ENCODE data around the gene POMZP3. TPM values are rescaled to one million over a fixed set of nuclear protein-coding genes. Genes with fewer than 3 reads are reported as not detected.

Gene POMZP3
- total RNA-seq, 4 donors from 2014 or later: 3.2 to 10.8 (median 6.5) TPM

Other genes with a start within 250 kb of the POMZP3 start
- gene SSC4D, start 217.6 kb downstream of the POMZP3 start, total RNA-seq: under 1 TPM in 2 of 4 donors, not detected in 2; 0.42 to 0.95 TPM
- gene ZP3, start 202.3 kb downstream of the POMZP3 start, total RNA-seq: 10 to 100 TPM in 1 of 4 donors, 1 to 10 TPM in 3; 3.8 to 30.4 (median 8.6) TPM
- 100 to 1,000 TPM in 1 of 4 donors, 10 to 100 TPM in 3; 50.4 to 121 (median 74.2) TPM for gene DTX2, start 165.6 kb downstream of the POMZP3 start, total RNA-seq
- 10 to 100 TPM in 2 of 4 donors, 1 to 10 TPM in 2; 6.0 to 43.9 (median 8.9) TPM for gene UPK3B, start 116.7 kb downstream of the POMZP3 start, total RNA-seq
- gene SPDYE16, start 84.0 kb downstream of the POMZP3 start, total RNA-seq: 1 to 10 TPM in 1 of 4 donors, not detected in 3; 3.6 TPM

Data from suprapubic skin (tissue), 4 donors.